Activated effector memory CD4-positive, alpha-beta T cell treated with Interleukin-2 at 50 U/mL for 16 hours (primary cell): Measurements from ENCODE around the gene C1orf21.

Experiments
- DNase-seq: peaks from one replicate; pipeline ENCODE4 v3.0.0-alpha.2; 2020

The C1orf21 gene

GRCh38 chr1:184559117-184559713 is 172.4 kb downstream of the C1orf21 start:
- DNase-seq: no peak

- DNase-seq: no peak
These were observed 176.0 kb downstream of the C1orf21 start for GRCh38 chr1:184562806-184563205.

- DNase-seq: no peak
These were observed 176.5 kb downstream of the C1orf21 start for GRCh38 chr1:184563308-184563707.

- DNase-seq: no peak
These were observed 180.2 kb downstream of the C1orf21 start for GRCh38 chr1:184567009-184567408.

- no peak for DNase-seq
These were observed 180.8 kb downstream of the C1orf21 start for GRCh38 chr1:184567637-184568036.

GRCh38 chr1:184568148-184568547 is 181.3 kb downstream of the C1orf21 start:
- DNase-seq: no peak

- DNase-seq: no peak
These were observed 182.3 kb downstream of the C1orf21 start for GRCh38 chr1:184569106-184569505.

- DNase-seq: no peak
These were observed 187.8 kb downstream of the C1orf21 start for GRCh38 chr1:184574588-184574987.

- no peak for DNase-seq
These were observed 190.0 kb downstream of the C1orf21 start for GRCh38 chr1:184576822-184577221.

- DNase-seq: no peak
These were observed 190.5 kb downstream of the C1orf21 start for GRCh38 chr1:184577319-184577718.

- DNase-seq: no peak
These were observed 195.6 kb downstream of the C1orf21 start for GRCh38 chr1:184582411-184582810.

GRCh38 chr1:184583849-184584248 is 197.0 kb downstream of the C1orf21 start:
- DNase-seq: no peak

GRCh38 chr1:184588701-184589100 is 201.9 kb downstream of the C1orf21 start:
- DNase-seq: no peak

GRCh38 chr1:184590163-184590750 is 203.4 kb downstream of the C1orf21 start:
- DNase-seq: no peak

GRCh38 chr1:184593597-184593996 is 206.8 kb downstream of the C1orf21 start:
- no peak for DNase-seq

GRCh38 chr1:184595596-184595995 is 208.8 kb downstream of the C1orf21 start:
- no peak for DNase-seq

- DNase-seq: no peak
These were observed 210.3 kb downstream of the C1orf21 start for GRCh38 chr1:184596950-184597645.

GRCh38 chr1:184597650-184598357 is 211.0 kb downstream of the C1orf21 start:
- DNase-seq: no peak

- DNase-seq: no peak
These were observed 211.8 kb downstream of the C1orf21 start for GRCh38 chr1:184598403-184599193.

GRCh38 chr1:184604152-184604900 is 217.5 kb downstream of the C1orf21 start:
- DNase-seq: no peak

- DNase-seq: no peak
These were observed 219.1 kb downstream of the C1orf21 start for GRCh38 chr1:184605941-184606340.

GRCh38 chr1:184606786-184607185 is 220.0 kb downstream of the C1orf21 start:
- DNase-seq: no peak
